HL-60 (cell line): ENCODE results near the gene TAS2R60.

Source experiments
- CTCF ChIP-seq: IDR thresholded peaks from one replicate; pipeline ENCODE4 v1.5.1; 2011; ENCODE audit warnings: low read length, control low read depth, inconsistent platforms; ENCODE audit not compliant: insufficient read depth
- GABPA ChIP-seq: IDR thresholded peaks from 2 replicates; pipeline ENCODE4 v1.6.1; 2012; ENCODE audit warnings: low read depth
- POLR2AphosphoS5 ChIP-seq: IDR thresholded peaks from 2 replicates; pipeline ENCODE4 v1.6.1; 2012; ENCODE audit warnings: low read depth

- TF ChIP-seq CTCF (no peak), GABPA (no peak), POLR2AphosphoS5 (no peak)
Observed at GRCh38 chr7:143436325-143436946, 6.8 kb upstream of the TAS2R60 start.
